Measurements from ENCODE around the gene TBC1D5.

DNA sequence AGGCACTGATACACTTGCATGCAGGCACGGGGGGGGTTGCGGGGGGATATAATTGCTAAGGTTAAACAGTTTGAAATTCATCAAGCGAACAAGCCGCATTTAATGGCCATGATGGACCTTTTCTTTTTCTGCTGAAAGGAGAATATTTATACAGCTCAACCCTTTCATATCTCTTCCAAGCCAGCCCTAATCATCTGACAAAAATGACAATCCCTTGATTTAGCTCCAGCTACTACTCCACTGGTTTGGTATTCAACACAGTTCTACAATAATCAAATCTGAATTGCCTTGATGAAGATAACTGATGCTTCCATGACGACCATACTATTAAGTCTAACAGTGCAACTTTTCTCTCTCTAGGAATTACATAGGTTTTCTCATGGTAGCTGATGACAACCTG lies 482.7 kb downstream of the TBC1D5 start:
- TF ChIP-seq, protein P1, sequence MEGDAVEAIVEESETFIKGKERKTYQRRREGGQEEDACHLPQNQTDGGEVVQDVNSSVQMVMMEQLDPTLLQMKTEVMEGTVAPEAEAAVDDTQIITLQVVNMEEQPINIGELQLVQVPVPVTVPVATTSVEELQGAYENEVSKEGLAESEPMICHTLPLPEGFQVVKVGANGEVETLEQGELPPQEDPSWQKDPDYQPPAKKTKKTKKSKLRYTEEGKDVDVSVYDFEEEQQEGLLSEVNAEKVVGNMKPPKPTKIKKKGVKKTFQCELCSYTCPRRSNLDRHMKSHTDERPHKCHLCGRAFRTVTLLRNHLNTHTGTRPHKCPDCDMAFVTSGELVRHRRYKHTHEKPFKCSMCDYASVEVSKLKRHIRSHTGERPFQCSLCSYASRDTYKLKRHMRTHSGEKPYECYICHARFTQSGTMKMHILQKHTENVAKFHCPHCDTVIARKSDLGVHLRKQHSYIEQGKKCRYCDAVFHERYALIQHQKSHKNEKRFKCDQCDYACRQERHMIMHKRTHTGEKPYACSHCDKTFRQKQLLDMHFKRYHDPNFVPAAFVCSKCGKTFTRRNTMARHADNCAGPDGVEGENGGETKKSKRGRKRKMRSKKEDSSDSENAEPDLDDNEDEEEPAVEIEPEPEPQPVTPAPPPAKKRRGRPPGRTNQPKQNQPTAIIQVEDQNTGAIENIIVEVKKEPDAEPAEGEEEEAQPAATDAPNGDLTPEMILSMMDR (IDR thresholded peaks at IDR 0.05), result no peak
- no peak for TF ChIP-seq POLR2A (IDR thresholded peaks at IDR 0.05)
